ENCODE data around the gene NFYC. TPM values are rescaled to one million over a fixed set of nuclear protein-coding genes. Genes with fewer than 3 reads are reported as not detected.
A peak's percentile ranks its signal among the peaks of the same experiment; 100 is the strongest.
"Not testable (repeated sequence)": the region's sequence is repeated elsewhere in the genome, so short reads cannot be mapped to it uniquely, and the experiment has no call there.

The NFYC gene
- polyA plus RNA-seq, 6 donors from 2014 or later: 60.3 to 95.4 (median 73.0) TPM

DNA sequence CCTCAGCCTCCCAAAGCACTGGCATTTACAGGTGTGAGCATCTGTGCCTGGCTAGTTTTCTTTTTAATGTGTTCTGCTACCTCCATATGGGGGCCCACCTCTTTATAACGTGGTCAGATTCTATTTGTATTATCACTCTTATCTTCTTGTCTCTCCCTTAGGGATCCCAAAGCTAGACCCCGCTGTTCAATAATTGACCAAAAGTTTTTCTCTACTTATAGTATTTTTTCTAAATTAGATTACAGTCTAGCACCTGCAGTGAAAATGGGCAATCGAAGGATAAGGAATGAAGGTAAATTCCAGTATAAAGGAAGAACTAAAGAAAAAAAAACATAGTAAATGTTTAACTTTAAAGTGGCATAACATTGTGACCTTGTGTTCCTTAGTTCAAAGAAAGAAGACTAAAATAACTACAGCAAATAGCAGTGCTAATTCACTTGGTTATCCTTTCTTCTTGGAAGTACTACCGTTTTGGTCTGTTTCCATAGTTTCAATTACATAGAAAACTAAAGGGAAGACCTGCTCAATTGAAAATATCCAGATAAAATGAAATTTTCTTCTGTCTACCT lies 24.1 kb downstream of the NFYC start:
- peaks cover 0 to 4% of the 10 kb centered on the region in 2 donors for H3K36me3 Mint-ChIP-seq
- H3K9me3 Mint-ChIP-seq: peaks cover 0 to 1% (median 0%) of the 10 kb centered on the region in 7 donors
- peaks cover 50 to 83% (median 65%) of the 10 kb centered on the region in 3 donors for H3K4me1 Mint-ChIP-seq
- ATAC-seq (ENCODE audit: low read depth in 2 of 2): no peak
- H3K27me3 Mint-ChIP-seq: no peaks in the 10 kb centered on the region
- no peak for DNase-seq
- peak overlapping the region in 2 of 8 donors; percentile 39 to 54 for H3K4me3 Mint-ChIP-seq
- H3K27ac Mint-ChIP-seq: peak overlapping the region; percentile 7 to 82 (median 68)

DNA sequence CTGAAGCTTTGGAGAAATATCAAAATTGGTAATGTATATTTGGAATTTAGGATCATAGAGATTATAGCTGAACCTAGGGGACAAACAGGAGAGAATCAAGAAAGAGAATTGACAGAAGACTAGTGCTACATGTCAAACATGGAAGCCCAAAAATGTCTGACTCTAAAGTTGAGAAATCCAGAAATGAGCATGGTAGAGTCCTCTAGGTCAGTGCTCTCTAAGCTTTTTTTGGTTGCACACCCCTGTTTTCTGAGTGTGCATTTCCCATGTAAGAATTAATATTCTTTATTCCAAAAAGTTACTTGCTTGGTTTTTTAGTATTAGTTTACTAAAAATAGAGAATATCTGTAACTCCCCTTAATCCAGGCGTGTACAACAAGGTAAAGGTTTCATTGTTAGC lies 25.6 kb downstream of the NFYC start:
- Mint-ChIP-seq H3K4me1 (peaks cover 41 to 77% (median 59%) of the 10 kb centered on the region in 3 donors), H3K27ac (peak overlapping the region in 4 of 6 donors; percentile 8 to 91 (median 44)), H3K36me3 (peaks cover 0 to 4% of the 10 kb centered on the region in 2 donors), H3K4me3 (no peak overlapping the region), H3K9me3 (peaks cover 0 to 1% (median 0%) of the 10 kb centered on the region in 7 donors), H3K27me3 (no peaks in the 10 kb centered on the region)
- no peak for DNase-seq
- ATAC-seq (ENCODE audit: low read depth in 2 of 2): no peak

DNA sequence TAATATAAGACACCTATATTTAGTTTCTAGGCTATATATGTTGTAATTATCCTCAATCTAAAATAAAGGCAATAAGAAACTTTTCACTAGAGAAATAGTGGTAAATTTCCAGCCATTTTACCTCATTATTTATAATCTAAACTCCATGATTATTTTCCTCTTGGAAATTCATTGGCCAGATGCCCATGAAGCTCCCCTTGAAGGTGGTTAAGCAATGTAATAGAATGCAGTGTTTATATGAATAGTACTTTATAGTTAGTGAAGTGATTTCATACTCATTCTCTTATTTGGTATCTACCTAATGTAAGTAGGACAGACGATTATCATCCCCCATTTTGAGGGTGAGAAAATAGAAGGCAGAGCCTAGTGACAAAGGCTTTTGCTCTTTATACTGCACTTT lies 26.5 kb downstream of the NFYC start:
- Mint-ChIP-seq H3K4me1 (peaks cover 45 to 78% (median 56%) of the 10 kb centered on the region in 3 donors), H3K27me3 (no peaks in the 10 kb centered on the region), H3K36me3 (peaks cover 0 to 2% of the 10 kb centered on the region in 2 donors), H3K27ac (peak overlapping the region in 2 of 6 donors; percentile 3 to 77), H3K4me3 (no peak overlapping the region), H3K9me3 (peaks cover 0 to under 1% (median 0%) of the 10 kb centered on the region in 7 donors)
- DNase-seq: no peak
- no peak for ATAC-seq (ENCODE audit: low read depth in 2 of 2)

DNA sequence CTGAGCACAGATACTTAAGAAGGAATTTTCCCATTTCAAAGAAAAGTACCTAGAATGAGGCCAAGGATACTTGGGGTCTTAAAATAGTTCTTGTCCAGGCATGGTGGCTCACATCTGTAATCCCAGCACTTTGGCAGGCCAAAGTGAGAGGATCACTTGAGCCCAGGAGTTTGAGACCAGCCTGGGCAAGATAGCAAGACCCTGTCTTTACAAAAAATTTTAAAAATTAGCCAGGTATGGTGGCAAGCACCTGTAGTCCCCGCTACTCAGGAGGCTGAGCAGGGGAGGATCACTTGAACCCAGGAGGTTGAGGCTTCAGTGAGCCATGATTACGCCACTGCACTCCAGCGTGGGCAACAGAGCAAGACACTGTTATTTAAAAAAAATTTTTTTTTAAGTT lies 29.0 kb downstream of the NFYC start:
- peak overlapping the region in 3 of 6 donors; percentile 28 to 77 (median 51) for H3K27ac Mint-ChIP-seq
- no peaks in the 10 kb centered on the region for H3K36me3 Mint-ChIP-seq
- DNase-seq (no peak), ATAC-seq (ENCODE audit: low read depth in 2 of 2) (no peak)
- H3K4me3 Mint-ChIP-seq: no peak overlapping the region
- H3K4me1 Mint-ChIP-seq: peaks cover 47 to 78% (median 59%) of the 10 kb centered on the region in 3 donors
- no peaks in the 10 kb centered on the region for H3K27me3 Mint-ChIP-seq
- no peaks in the 10 kb centered on the region for H3K9me3 Mint-ChIP-seq

DNA sequence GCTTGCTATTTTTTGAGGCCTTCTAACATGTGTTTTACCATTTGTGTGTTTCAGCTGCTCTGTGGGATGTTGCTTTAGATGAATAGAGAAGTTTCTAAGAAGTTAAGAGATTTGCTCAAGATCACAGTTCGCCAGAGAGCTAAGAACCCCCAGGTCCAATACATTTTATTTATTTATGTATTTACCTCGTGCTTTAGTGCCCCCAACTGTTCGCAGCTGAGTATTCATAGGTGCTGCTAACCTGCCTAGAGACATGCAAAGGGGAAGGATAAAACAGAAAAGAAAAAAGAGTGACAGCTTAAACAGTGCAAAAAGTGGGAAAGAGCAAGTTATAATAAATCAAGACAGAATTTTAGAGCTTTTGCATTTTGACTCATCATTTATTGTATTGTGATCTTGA lies 31.1 kb downstream of the NFYC start:
- Mint-ChIP-seq H3K4me3 (no peak overlapping the region), H3K36me3 (no peaks in the 10 kb centered on the region), H3K9me3 (no peaks in the 10 kb centered on the region), H3K4me1 (peaks cover 47 to 74% (median 57%) of the 10 kb centered on the region in 3 donors), H3K27ac (peak overlapping the region in 4 of 6 donors; percentile 54 to 76 (median 64)), H3K27me3 (no peaks in the 10 kb centered on the region)
- peak; percentile 35 to 50 for ATAC-seq (ENCODE audit: low read depth in 2 of 2)
- DNase-seq: no peak

DNA sequence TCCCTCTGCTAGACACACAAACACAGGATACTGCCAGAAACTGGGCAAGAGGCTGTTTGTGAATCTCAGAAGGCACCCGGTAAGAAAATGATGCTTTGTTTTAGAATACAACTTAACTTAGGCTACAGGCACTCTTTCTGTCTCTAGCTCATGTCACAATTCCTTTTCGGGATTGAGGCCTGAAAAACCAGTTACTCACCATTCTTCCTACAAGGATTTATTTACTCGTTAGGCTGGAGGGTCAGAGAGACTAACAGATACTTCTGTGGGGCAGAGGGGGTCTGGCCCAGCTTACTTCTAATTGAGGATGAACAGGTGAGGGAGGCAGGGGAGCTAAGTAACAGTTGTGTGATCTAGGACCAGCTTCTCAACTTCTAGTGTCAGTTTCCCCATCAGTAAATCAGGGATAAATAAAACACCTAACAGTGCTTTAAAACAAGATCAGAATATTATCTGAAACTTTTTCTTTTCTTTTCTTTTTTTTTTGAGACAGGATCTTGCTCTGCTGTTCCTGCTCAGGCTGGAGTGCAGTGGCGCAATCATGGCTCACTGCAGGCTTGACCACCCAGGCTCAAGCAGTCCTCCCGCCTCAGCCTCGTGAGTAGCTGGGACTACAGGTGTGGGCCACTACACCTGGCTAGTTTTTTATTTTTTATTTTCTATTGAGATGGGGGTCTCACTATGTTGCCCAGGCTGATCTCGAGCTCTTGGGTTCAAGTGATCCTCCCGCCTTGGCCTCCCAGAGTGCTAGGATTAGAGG lies 31.9 kb downstream of the NFYC start:
- DNase-seq (no peak), ATAC-seq (ENCODE audit: low read depth in 2 of 2) (no peak)
- no peak overlapping the region for H3K4me3 Mint-ChIP-seq
- H3K36me3 Mint-ChIP-seq: no peaks in the 10 kb centered on the region
- no peaks in the 10 kb centered on the region for H3K27me3 Mint-ChIP-seq
- H3K4me1 Mint-ChIP-seq: peaks cover 43 to 73% (median 53%) of the 10 kb centered on the region in 3 donors
- H3K27ac Mint-ChIP-seq: peak overlapping the region in 4 of 6 donors; percentile 54 to 76 (median 63)
- H3K9me3 Mint-ChIP-seq: no peaks in the 10 kb centered on the region

DNA sequence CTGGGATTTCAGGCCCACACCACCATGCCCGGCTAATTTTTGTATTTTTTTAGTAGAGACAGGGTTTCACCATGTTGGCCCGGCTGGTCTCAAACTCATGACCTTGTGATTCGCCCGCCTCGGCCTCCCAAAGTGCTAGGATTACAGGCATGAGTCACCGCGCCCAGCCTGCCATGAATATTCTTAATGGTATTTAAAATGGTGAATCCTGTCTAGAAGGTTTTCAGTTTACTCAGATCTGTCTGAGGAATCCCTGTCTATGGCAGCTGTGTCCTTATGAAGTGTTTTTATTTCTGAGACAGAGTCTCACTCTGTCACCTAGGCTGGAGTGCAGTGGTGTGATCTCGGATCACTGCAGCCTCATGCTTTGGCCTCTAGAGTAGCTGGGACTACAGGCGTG lies 36.2 kb downstream of the NFYC start:
- not testable (repeated sequence) for H3K27me3 Mint-ChIP-seq; H3K9me3 Mint-ChIP-seq; DNase-seq; H3K4me3 Mint-ChIP-seq; ATAC-seq (ENCODE audit: low read depth in 2 of 2); H3K36me3 Mint-ChIP-seq
- Mint-ChIP-seq H3K27ac (peak overlapping the region in 1 of 6 donors; percentile 69), H3K4me1 (peaks cover 49 to 72% (median 64%) of the 10 kb centered on the region in 3 donors)

DNA sequence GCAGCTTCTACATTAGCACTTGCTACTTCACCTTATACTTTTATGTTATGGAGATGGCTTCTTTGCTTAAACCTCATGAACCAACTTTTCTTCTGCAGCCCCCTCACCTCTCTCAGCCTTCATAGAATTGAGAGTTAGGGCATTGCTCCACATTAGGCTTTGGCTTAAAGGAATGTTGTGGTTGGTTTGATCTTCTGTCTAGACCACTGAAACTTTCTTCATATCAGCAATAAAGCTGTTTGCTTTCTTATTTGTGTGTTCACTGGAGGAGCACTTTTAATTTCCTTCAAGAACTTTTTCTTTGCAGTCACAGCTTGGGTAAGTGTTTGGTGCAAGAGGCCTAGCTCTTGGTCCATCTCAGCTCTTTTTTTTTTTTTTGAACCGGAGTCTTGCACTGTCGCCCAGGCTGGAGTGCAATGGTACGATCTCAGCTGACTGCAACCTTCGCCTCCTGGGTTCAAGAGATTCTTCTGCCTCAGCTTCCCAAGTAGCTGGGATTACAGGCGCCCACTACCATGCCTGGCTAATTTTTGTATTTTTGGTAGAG lies 37.9 kb downstream of the NFYC start:
- not testable (repeated sequence) for ATAC-seq (ENCODE audit: low read depth in 2 of 2); H3K4me3 Mint-ChIP-seq; DNase-seq; H3K27me3 Mint-ChIP-seq; H3K36me3 Mint-ChIP-seq; H3K9me3 Mint-ChIP-seq
- peak overlapping the region in 4 of 6 donors; percentile 47 to 89 (median 68) for H3K27ac Mint-ChIP-seq
- peaks cover 51 to 69% (median 66%) of the 10 kb centered on the region in 3 donors for H3K4me1 Mint-ChIP-seq

DNA sequence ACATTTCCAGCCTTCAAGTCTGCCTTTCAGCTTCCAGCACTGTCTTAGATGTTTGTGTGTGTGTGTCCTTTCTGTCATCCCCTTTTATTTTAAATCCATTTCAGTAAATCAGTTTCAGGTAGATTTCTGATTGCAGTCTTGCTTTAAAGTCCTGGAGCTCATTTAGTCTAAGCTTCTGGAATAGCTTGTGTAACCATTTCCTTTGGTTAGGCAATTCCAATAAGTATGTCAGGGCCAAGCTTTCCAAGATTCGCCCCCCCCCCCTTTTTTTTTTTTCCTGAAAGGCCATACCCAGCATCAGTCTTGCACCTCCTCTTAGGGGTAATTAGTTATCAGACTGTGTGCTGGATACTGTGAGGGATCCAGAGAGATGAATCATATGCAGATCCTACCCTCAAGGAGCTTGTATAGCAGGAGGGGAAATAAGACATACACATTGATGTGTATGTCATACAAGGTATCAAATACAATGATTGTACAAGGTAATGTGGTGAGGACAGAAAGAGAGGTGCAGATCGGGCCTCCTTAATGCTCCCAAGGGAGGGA lies 41.3 kb downstream of the NFYC start:
- Mint-ChIP-seq H3K36me3 (peaks cover 0 to 8% of the 10 kb centered on the region in 2 donors), H3K4me3 (peak overlapping the region in 2 of 8 donors; percentile 42 to 61), H3K27me3 (no peaks in the 10 kb centered on the region), H3K9me3 (no peaks in the 10 kb centered on the region), H3K27ac (peak overlapping the region in 2 of 6 donors; percentile 37 to 88), H3K4me1 (peaks cover 30 to 51% (median 49%) of the 10 kb centered on the region in 3 donors)
- ATAC-seq (ENCODE audit: low read depth in 2 of 2) (no peak), DNase-seq (no peak)

DNA sequence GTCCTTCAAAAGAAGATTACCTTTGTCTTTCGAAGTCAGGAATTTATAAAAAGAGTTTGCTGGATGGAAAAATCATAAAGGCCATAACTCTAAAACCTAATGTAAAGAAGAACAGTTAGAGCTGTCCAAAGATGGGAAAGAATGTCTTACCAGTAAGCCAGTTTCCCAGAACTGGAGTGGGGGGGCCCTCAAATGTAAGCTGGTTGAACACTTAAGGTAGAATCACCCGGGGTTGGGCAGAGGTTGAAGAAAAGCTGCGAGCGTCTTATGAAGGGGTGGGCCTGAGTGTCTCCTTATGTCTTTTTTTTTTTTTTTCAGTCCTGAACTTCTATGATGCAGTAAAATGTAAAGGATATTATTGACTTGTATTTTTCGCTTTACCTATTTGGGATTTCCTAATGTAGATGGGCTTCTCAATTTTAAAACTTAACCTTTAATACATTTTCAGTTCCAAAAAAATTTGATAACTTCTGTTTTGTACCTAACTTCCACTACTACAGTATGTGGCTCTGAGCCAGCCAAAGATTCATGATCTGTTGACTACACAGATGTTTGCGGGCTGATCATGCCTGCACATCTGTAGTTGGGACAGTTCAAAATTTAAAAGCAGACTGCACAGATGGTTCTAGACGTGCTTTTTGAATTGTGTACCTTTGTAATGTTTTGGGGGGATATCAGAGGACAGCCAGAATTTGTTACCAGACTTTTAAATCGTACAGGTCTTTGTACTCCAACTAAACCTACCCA lies 43.6 kb downstream of the NFYC start:
- Mint-ChIP-seq H3K36me3 (peaks cover 16 to 21% of the 10 kb centered on the region in 2 donors), H3K9me3 (no peaks in the 10 kb centered on the region), H3K27me3 (no peaks in the 10 kb centered on the region), H3K4me3 (peak overlapping the region in 1 of 8 donors; percentile 0), H3K4me1 (peaks cover 25 to 42% (median 40%) of the 10 kb centered on the region in 3 donors), H3K27ac (peak overlapping the region in 5 of 6 donors; percentile 34 to 83 (median 44))
- no peak for ATAC-seq (ENCODE audit: low read depth in 2 of 2)
- no peak for DNase-seq

DNA sequence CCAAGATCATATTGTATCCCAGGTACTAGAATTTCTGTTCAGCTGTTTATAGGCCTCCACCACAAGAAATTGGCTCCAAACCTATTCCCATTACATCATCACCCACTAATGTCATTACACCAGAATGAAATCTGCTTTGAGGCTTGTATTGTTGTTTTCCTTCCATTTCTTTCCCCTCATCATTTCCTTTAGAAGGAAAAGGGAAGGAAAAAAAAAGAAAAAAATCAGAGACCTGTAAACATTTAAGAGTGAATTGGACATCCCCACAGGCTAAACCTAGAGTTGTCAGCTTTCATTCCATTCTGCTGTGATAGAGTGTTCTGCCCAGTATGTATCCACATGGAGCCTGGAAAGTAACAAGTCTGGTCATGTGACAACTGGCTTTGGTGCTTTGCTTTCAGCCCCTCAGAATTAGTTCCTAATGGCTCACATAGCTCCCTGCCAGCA lies 44.6 kb downstream of the NFYC start:
- H3K36me3 Mint-ChIP-seq: peaks cover 13 to 17% of the 10 kb centered on the region in 2 donors
- peaks cover 17 to 39% (median 38%) of the 10 kb centered on the region in 3 donors for H3K4me1 Mint-ChIP-seq
- H3K4me3 Mint-ChIP-seq: no peak overlapping the region
- no peaks in the 10 kb centered on the region for H3K27me3 Mint-ChIP-seq
- no peaks in the 10 kb centered on the region for H3K9me3 Mint-ChIP-seq
- peak overlapping the region in 3 of 6 donors; percentile 16 to 33 (median 24) for H3K27ac Mint-ChIP-seq
- no peak for ATAC-seq (ENCODE audit: low read depth in 2 of 2)
- no peak for DNase-seq

DNA sequence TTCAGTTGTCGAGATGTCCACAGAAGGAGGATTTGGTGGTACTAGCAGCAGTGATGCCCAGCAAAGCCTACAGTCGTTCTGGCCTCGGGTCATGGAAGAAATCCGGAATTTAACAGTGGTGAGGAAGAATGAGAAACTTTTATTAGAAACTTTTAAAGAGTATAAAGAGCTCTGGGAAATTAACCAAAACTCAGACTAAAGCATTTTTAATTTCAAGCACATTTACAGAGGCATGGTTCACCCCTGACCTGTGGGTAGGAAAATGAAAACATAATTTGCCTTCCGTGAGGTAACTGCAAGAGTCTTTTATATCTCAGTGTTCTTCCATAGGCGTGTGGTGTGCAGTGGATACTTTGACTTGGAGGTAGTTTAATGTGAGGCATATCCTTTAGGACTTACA lies 47.3 kb downstream of the NFYC start:
- peaks cover 17 to 22% of the 10 kb centered on the region in 2 donors for H3K36me3 Mint-ChIP-seq
- DNase-seq (no peak), ATAC-seq (ENCODE audit: low read depth in 2 of 2) (no peak)

More for the DNA sequence above, 47.3 kb downstream of the NFYC start:
- Mint-ChIP-seq H3K27ac (peak overlapping the region in 4 of 6 donors; percentile 5 to 77 (median 68)), H3K9me3 (no peaks in the 10 kb centered on the region), H3K4me3 (no peak overlapping the region), H3K4me1 (peaks cover 14 to 44% (median 41%) of the 10 kb centered on the region in 3 donors), H3K27me3 (no peaks in the 10 kb centered on the region)
